Fibroblast of the conjunctiva (primary cell): ENCODE measurements around the gene IQCH.
"Not testable (repeated sequence)": the region's sequence is repeated elsewhere in the genome, so short reads cannot be mapped to it uniquely, and the experiment has no call there.

Experiments
- DNase-seq: peaks from one replicate; pipeline ENCODE4 v3.0.0-alpha.2; 2010; ENCODE audit warnings: low read depth

Gene IQCH

GRCh38 chr15:67359431-67360079 lies 105.0 kb downstream of the IQCH start:
- DNase-seq = no peak

GRCh38 chr15:67361100-67361499 lies 106.5 kb downstream of the IQCH start:
- DNase-seq = no peak

- not testable (repeated sequence) for DNase-seq
Measured at GRCh38 chr15:67363712-67364111, 109.1 kb downstream of the IQCH start.

GRCh38 chr15:67365994-67366393 lies 111.4 kb downstream of the IQCH start:
- no peak for DNase-seq

- DNase-seq = no peak
Measured at GRCh38 chr15:67366904-67367303, 112.3 kb downstream of the IQCH start.

GRCh38 chr15:67369359-67369998 lies 114.9 kb downstream of the IQCH start:
- no peak for DNase-seq

- no peak for DNase-seq
Measured at GRCh38 chr15:67370206-67370954, 115.8 kb downstream of the IQCH start.

GRCh38 chr15:67372543-67372942 lies 118.0 kb downstream of the IQCH start:
- DNase-seq = no peak

GRCh38 chr15:67372986-67373675 lies 118.5 kb downstream of the IQCH start:
- no peak for DNase-seq

GRCh38 chr15:67373971-67374370 lies 119.4 kb downstream of the IQCH start:
- DNase-seq = no peak

GRCh38 chr15:67379530-67379929 lies 124.9 kb downstream of the IQCH start:
- DNase-seq = no peak

GRCh38 chr15:67380921-67381320 lies 126.3 kb downstream of the IQCH start:
- no peak for DNase-seq

GRCh38 chr15:67381416-67382045 lies 126.9 kb downstream of the IQCH start:
- DNase-seq = no peak

- DNase-seq = no peak
Measured at GRCh38 chr15:67382723-67383122, 128.1 kb downstream of the IQCH start.

- DNase-seq = no peak
Measured at GRCh38 chr15:67383899-67384298, 129.3 kb downstream of the IQCH start.

GRCh38 chr15:67384761-67385160 lies 130.2 kb downstream of the IQCH start:
- no peak for DNase-seq

- no peak for DNase-seq
Measured at GRCh38 chr15:67385971-67386370, 131.4 kb downstream of the IQCH start.

GRCh38 chr15:67386947-67387346 lies 132.4 kb downstream of the IQCH start:
- no peak for DNase-seq

- no peak for DNase-seq
Measured at GRCh38 chr15:67389975-67390374, 135.4 kb downstream of the IQCH start.

GRCh38 chr15:67394873-67395639 lies 140.5 kb downstream of the IQCH start:
- no peak for DNase-seq

GRCh38 chr15:67396114-67396513 lies 141.5 kb downstream of the IQCH start:
- no peak for DNase-seq
